Heart left ventricle (tissue), 13 donors: Measurements from ENCODE around the gene SWAP70.

ENCODE experiments used
- POLR2A ChIP-seq, 2 donors: fragments of 450-650 bp; IDR thresholded peaks; one replicate each; pipeline ENCODE4 v1.6.1; 2017; ENCODE audit warnings: antibody characterized with exemption in 2 of 2, mild to moderate bottlenecking in 2 of 2, moderate library complexity in 2 of 2
- TF ChIP-seq, protein P1 (sequence below), 12 donors: fragments of 200-600 bp; sonication (generic) in 4 of 12; IDR thresholded peaks; one replicate each; pipeline versions ENCODE4 v1.5.0 to v1.8.0; 2018 to 2022; ENCODE audit warnings: antibody characterized with exemption in 12 of 12, mild to moderate bottlenecking in 5 of 12
- donor health status: ischemic (EF 13 %, LVEDD 7.1; RV severe dilation, severe dysfunction).
- donor health status: DM: no; HTN: yes; CAD: no.
- donor health status: DM: no; HTN: no; CAD: no.
- donor health status: ischemic (EF 25% LVEDD 6.9; RV normal size, moderate dysfunction).
- donor health status: ischemic (EF 25% LVEDD 5.7; RV mildly dilated, moderate dysfunction).
- donor health status: ischemic (EF 35%, LVEDD 5.7; RV mildly dilated, moderate dysfunction).
- donor health status: nonischemic (EF 11% LVEDD 7.7; RV severe dilation, severe dysfunction).
- donor health status: DM: yes; HTN: yes; CAD: no.
- donor health status: PGD.
- donor health status: ischemic (EF 29% LVEDD 5.4; RV normal size, mild dysfunction).
- donor health status: nonischemic (EF 23%, LVEDD 6.1; RV moderate dilation, normal function).

- no peak for TF ChIP-seq POLR2A (IDR thresholded peaks at IDR 0.05)
- TF ChIP-seq, protein P1, sequence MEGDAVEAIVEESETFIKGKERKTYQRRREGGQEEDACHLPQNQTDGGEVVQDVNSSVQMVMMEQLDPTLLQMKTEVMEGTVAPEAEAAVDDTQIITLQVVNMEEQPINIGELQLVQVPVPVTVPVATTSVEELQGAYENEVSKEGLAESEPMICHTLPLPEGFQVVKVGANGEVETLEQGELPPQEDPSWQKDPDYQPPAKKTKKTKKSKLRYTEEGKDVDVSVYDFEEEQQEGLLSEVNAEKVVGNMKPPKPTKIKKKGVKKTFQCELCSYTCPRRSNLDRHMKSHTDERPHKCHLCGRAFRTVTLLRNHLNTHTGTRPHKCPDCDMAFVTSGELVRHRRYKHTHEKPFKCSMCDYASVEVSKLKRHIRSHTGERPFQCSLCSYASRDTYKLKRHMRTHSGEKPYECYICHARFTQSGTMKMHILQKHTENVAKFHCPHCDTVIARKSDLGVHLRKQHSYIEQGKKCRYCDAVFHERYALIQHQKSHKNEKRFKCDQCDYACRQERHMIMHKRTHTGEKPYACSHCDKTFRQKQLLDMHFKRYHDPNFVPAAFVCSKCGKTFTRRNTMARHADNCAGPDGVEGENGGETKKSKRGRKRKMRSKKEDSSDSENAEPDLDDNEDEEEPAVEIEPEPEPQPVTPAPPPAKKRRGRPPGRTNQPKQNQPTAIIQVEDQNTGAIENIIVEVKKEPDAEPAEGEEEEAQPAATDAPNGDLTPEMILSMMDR (IDR thresholded peaks at IDR 0.05) = no peak
Observed at GRCh38 chr11:9780929-9781328, 117.1 kb downstream of the SWAP70 start.
